ENCODE measurements around the gene GPC1. TPM values are rescaled to one million over a fixed set of nuclear protein-coding genes. Genes with fewer than 3 reads are reported as not detected.

GPC1 gene
- total RNA-seq, 3 donors from 2014 or later, result 12.4 to 29.2 (median 15.4) TPM

- Histone ChIP-seq H3K4me3 (no peak overlapping the region), H3K4me1 (ENCODE audit: low read depth) (no peaks in the 10 kb centered on the region), H3K36me3 (ENCODE audit: low read depth) (no peaks in the 10 kb centered on the region), H3K9me3 (no peaks in the 10 kb centered on the region)
- ATAC-seq (no peak), DNase-seq (peak in 2 of 3 donors; percentile 2 to 26)
- intact Hi-C loops (cut with DNase I, micrococcal nuclease), result no loop called here
- no peak for TF ChIP-seq CTCF (IDR thresholded peaks at IDR 0.05)
These were observed 29.2 kb downstream of the GPC1 start for GRCh38 chr2:240464514-240465241.

DNA sequence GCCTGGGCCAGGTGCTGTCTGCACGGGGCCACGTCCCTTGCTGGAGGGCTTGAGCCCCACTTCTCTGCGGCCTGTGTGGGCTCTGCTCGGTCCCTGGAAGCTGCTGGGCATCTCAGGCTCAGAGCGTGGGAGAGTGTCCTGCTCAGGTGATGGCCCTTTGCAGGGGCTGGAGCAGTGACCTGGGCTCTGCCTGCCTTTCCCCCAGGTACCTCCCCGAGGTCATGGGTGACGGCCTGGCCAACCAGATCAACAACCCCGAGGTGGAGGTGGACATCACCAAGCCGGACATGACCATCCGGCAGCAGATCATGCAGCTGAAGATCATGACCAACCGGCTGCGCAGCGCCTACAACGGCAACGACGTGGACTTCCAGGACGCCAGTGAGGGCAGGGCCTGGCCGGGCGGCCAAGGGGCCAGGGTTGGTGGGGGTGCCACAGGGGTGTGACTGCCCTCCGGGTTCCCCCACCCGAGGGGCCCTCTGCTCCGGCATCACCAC lies 29.9 kb downstream of the GPC1 start:
- no peaks in the 10 kb centered on the region for H3K4me1 ChIP-seq (ENCODE audit: low read depth)
- H3K4me3 ChIP-seq, result no peak overlapping the region
- H3K36me3 ChIP-seq (ENCODE audit: low read depth), result no peaks in the 10 kb centered on the region
- no peak for ATAC-seq
- no peaks in the 10 kb centered on the region for H3K9me3 ChIP-seq
- TF ChIP-seq CTCF (IDR thresholded peaks at IDR 0.05), result no peak
- intact Hi-C loops (cut with DNase I, micrococcal nuclease), result no loop called here
- peak in 2 of 3 donors; percentile 26 to 49 for DNase-seq

DNA sequence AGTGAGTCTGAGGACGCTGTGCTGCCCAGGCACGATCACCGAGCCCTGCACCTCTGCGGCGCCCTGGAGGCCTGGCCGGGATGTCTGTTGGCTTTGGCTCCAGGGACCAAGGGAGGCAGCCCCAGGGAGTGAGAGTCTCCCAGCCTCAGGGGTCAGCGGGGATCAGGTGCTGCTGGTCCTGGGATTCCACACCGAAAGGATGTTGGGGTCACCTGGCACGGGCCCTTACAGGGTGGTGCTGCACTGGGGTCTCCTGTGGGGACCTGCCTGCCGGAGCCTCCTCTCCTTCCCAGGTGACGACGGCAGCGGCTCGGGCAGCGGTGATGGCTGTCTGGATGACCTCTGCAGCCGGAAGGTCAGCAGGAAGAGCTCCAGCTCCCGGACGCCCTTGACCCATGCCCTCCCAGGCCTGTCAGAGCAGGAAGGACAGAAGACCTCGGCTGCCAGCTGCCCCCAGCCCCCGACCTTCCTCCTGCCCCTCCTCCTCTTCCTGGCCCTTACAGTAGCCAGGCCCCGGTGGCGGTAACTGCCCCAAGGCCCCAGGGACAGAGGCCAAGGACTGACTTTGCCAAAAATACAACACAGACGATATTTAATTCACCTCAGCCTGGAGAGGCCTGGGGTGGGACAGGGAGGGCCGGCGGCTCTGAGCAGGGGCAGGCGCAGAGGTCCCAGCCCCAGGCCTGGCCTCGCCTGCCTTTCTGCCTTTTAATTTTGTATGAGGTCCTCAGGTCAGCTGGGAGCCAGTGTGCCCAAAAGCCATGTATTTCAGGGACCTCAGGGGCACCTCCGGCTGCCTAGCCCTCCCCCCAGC lies 30.5 kb downstream of the GPC1 start:
- peak in 1 of 3 donors; percentile 45 for DNase-seq
- H3K9me3 ChIP-seq, result no peaks in the 10 kb centered on the region
- no peak overlapping the region for H3K4me3 ChIP-seq
- no peak for ATAC-seq
- TF ChIP-seq CTCF (IDR thresholded peaks at IDR 0.05), result no peak
- intact Hi-C loops (cut with DNase I, micrococcal nuclease), result no loop called here
- H3K4me1 ChIP-seq (ENCODE audit: low read depth), result no peaks in the 10 kb centered on the region
- H3K36me3 ChIP-seq (ENCODE audit: low read depth), result no peaks in the 10 kb centered on the region

DNA sequence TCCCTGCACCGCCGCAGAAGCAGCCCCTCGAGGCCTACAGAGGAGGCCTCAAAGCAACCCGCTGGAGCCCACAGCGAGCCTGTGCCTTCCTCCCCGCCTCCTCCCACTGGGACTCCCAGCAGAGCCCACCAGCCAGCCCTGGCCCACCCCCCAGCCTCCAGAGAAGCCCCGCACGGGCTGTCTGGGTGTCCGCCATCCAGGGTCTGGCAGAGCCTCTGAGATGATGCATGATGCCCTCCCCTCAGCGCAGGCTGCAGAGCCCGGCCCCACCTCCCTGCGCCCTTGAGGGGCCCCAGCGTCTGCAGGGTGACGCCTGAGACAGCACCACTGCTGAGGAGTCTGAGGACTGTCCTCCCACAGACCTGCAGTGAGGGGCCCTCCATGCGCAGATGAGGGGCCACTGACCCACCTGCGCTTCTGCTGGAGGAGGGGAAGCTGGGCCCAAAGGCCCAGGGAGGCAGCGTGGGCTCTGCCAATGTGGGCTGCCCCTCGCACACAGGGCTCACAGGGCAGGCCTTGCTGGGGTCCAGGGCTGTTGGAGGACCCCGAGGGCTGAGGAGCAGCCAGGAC lies 31.2 kb downstream of the GPC1 start:
- no peak for TF ChIP-seq CTCF (IDR thresholded peaks at IDR 0.05)
- H3K4me3 ChIP-seq, result no peak overlapping the region
- intact Hi-C loops (cut with DNase I, micrococcal nuclease), result no loop called here
- no peaks in the 10 kb centered on the region for H3K9me3 ChIP-seq
- H3K36me3 ChIP-seq (ENCODE audit: low read depth), result no peaks in the 10 kb centered on the region
- no peaks in the 10 kb centered on the region for H3K4me1 ChIP-seq (ENCODE audit: low read depth)
- ATAC-seq, result no peak
- DNase-seq, result no peak

- Histone ChIP-seq H3K4me3 (no peak overlapping the region), H3K36me3 (ENCODE audit: low read depth) (no peaks in the 10 kb centered on the region), H3K4me1 (ENCODE audit: low read depth) (no peaks in the 10 kb centered on the region), H3K9me3 (no peaks in the 10 kb centered on the region)
- DNase-seq (no peak), ATAC-seq (no peak)
- intact Hi-C loops (cut with DNase I, micrococcal nuclease), result no loop called here
- TF ChIP-seq CTCF (IDR thresholded peaks at IDR 0.05), result no peak
These were observed 31.7 kb downstream of the GPC1 start for GRCh38 chr2:240467149-240467642.

Data from mucosa of descending colon (tissue), 3 donors.